ENCODE data around the gene LYRM4.

DNA sequence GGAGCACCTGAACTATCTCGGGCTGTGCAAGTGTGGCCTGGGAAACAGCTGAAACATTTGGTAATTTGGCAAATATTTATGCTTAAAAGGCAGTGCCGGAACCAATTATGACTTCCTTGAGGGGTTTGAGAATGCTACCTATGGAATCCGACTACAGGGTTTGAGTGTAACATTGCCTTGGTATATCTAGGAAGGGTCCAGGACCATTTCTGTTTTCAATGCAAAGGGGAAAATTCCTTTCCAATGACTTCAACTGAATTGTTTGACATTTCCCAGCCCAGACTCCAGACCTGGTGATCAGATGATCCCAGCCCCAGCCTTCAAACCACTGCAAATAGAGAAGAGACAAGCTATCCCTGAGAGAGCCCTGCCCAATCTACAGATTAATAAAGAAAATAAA lies 180.2 kb downstream of the LYRM4 start:
- TF ChIP-seq, protein P1, sequence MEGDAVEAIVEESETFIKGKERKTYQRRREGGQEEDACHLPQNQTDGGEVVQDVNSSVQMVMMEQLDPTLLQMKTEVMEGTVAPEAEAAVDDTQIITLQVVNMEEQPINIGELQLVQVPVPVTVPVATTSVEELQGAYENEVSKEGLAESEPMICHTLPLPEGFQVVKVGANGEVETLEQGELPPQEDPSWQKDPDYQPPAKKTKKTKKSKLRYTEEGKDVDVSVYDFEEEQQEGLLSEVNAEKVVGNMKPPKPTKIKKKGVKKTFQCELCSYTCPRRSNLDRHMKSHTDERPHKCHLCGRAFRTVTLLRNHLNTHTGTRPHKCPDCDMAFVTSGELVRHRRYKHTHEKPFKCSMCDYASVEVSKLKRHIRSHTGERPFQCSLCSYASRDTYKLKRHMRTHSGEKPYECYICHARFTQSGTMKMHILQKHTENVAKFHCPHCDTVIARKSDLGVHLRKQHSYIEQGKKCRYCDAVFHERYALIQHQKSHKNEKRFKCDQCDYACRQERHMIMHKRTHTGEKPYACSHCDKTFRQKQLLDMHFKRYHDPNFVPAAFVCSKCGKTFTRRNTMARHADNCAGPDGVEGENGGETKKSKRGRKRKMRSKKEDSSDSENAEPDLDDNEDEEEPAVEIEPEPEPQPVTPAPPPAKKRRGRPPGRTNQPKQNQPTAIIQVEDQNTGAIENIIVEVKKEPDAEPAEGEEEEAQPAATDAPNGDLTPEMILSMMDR (IDR thresholded peaks at IDR 0.05), result no peak
- TF ChIP-seq EZH2 (IDR thresholded peaks at IDR 0.05; ENCODE audit: borderline replicate concordance, insufficient read depth, low read depth, low read length, poor library complexity, severe bottlenecking), result no peak
